Lower leg skin (tissue), 4 donors: ENCODE data around the gene TRPT1. TPM values are rescaled to one million over a fixed set of nuclear protein-coding genes. Genes with fewer than 3 reads are reported as not detected.
A peak's percentile ranks its signal among the peaks of the same experiment; 100 is the strongest.

Source experiments
- DNase-seq, 2 donors: peaks; one replicate each; pipeline ENCODE4 v3.0.0-alpha.2; 2019; ENCODE audit warnings: low spot score in 2 of 2
- H3K4me3 ChIP-seq: fragments of 200-600 bp; sonication (generic); 2 replicates; pipeline ENCODE4 v1.5.1; 2017; ENCODE audit warnings: mild to moderate bottlenecking, low read depth; ENCODE audit not compliant: poor library complexity, severe bottlenecking
- CTCF ChIP-seq, 3 donors: fragments of 450-650 bp; IDR thresholded peaks; one replicate each; pipeline ENCODE4 v1.5.1; 2016; ENCODE audit warnings: antibody characterized with exemption in 3 of 3, mild to moderate bottlenecking in 3 of 3, moderate library complexity in 2 of 3
- POLR2A ChIP-seq, 2 donors: fragments of 450-650 bp; IDR thresholded peaks; one replicate each; pipeline ENCODE4 v1.6.1; 2016 to 2017; ENCODE audit warnings: antibody characterized with exemption in 2 of 2, mild to moderate bottlenecking in 1 of 2, moderate library complexity in 1 of 2
- WGBS, 2 donors: methylation state at CpG; one replicate each; pipeline ENCODE4 v1.1.5; 2018; 5-methylcytosine and 5-hydroxymethylcytosine counted together
- intact Hi-C: fragments of 100-400 bp; cut with DNase I; formaldehyde crosslinking; loops from one replicate; pipeline ENCODE4 v1.15.0; 2023; ENCODE audit warnings: low total_unique reads
- total RNA-seq, 4 donors: library from RNA; depleted of rRNA; stranded (reverse); fragments of >200 nt; gene quantifications; one replicate each; pipeline ENCODE4 v1.1.0, GENCODE V29; 2016

Gene TRPT1
- total RNA-seq, 4 donors from 2014 or later = 36.9 to 66.6 (median 44.1) TPM

- WGBS, 2 donors = 66 to 87% methylated on average over 7 of the region's 7 CpGs
- TF ChIP-seq POLR2A (IDR thresholded peaks at IDR 0.05) = no peak
- no peak for TF ChIP-seq CTCF (IDR thresholded peaks at IDR 0.05)
- intact Hi-C loops = no loop called here
- H3K4me3 ChIP-seq = no peak overlapping the region
- DNase-seq = no peak
These were observed 5.6 kb upstream of the TRPT1 start for GRCh38 chr11:64231546-64231945.

- intact Hi-C loops = no loop called here
- peak overlapping the region; percentile 58 for H3K4me3 ChIP-seq
- TF ChIP-seq CTCF (IDR thresholded peaks at IDR 0.05) (no peak), POLR2A (IDR thresholded peaks at IDR 0.05) (no peak)
- 11 to 12% methylated on average over 8 of the region's 8 CpGs for WGBS, 2 donors
- DNase-seq = no peak
These were observed 5.0 kb upstream of the TRPT1 start for GRCh38 chr11:64230985-64231365.

GRCh38 chr11:64230171-64230984, 4.4 kb upstream of the TRPT1 start, which contains the start of gene DNAJC4:
DNAJC4 (plus strand) TSS chr11:64230548; CDS start chr11:64230855, 307 bp downstream.
- TF ChIP-seq CTCF (IDR thresholded peaks at IDR 0.05) (no peak), POLR2A (IDR thresholded peaks at IDR 0.05) (no peak)
- WGBS, 2 donors = 0 to 2% methylated on average over 40 to 60 of the region's 62 CpGs
- H3K4me3 ChIP-seq = peak within 1 kb of the TSS; percentile 58
- intact Hi-C loops = no loop called here
- peak; percentile 91 to 98 for DNase-seq

GRCh38 chr11:64229744-64230170, 3.8 kb upstream of the TRPT1 start:
- DNase-seq = no peak
- 29 to 39% methylated on average over 13 of the region's 13 CpGs for WGBS, 2 donors
- intact Hi-C loops = no loop called here
- peak overlapping the region; percentile 58 for H3K4me3 ChIP-seq
- TF ChIP-seq CTCF (IDR thresholded peaks at IDR 0.05) (no peak), POLR2A (IDR thresholded peaks at IDR 0.05) (no peak)

GRCh38 chr11:64229090-64229743, 3.2 kb upstream of the TRPT1 start:
- H3K4me3 ChIP-seq = no peak overlapping the region

More at GRCh38 chr11:64229090-64229743, 3.2 kb upstream of the TRPT1 start:
- no peak for DNase-seq
- TF ChIP-seq CTCF (IDR thresholded peaks at IDR 0.05) (no peak), POLR2A (IDR thresholded peaks at IDR 0.05) (no peak)
- WGBS, 2 donors = 73 to 90% methylated on average over 5 to 12 of the region's 12 CpGs
- intact Hi-C loops = no loop called here
